CD4-positive, alpha-beta memory T cell (primary cell): Measurements from ENCODE around the gene ADGRG3. TPM values are rescaled to one million over a fixed set of nuclear protein-coding genes. Genes with fewer than 3 reads are reported as not detected.
"Not testable (repeated sequence)": the region's sequence is repeated elsewhere in the genome, so short reads cannot be mapped to it uniquely, and the experiment has no call there.

Experiments
- CTCF ChIA-PET: fragments of 350-600 bp; sonication (Branson Sonifier 250); formaldehyde crosslinking; loops from one replicate; lab custom pipeline; 2021; ENCODE audit warnings: inconsistent platforms; ENCODE audit not compliant: partially characterized antibody; lab: Charles Lee
- POLR2A ChIA-PET: fragments of 350-600 bp; sonication (Branson Sonifier 250); formaldehyde crosslinking; loops from one replicate; lab custom pipeline; 2021; ENCODE audit not compliant: partially characterized antibody; lab: Charles Lee
- DNase-seq, 5 donors: peaks; one replicate each; pipeline versions ENCODE4 v3.0.0 to v3.0.0-alpha.2; 2020 to 2022; ENCODE audit warnings: mixed read lengths in 1 of 5
- H3K27ac ChIP-seq: one replicate; pipeline ENCODE4 v1.7.0; 2013; ENCODE audit warnings: low read depth, low read length
- H3K27me3 ChIP-seq: 2 replicates; pipeline ENCODE4 v1.7.0; 2013; ENCODE audit warnings: mild to moderate bottlenecking, low read length, moderate library complexity; ENCODE audit not compliant: insufficient read depth
- H3K36me3 ChIP-seq: 2 replicates; pipeline ENCODE4 v1.7.0; 2013; ENCODE audit warnings: mild to moderate bottlenecking, low read length, moderate library complexity; ENCODE audit not compliant: insufficient read depth
- H3K4me1 ChIP-seq: 2 replicates; pipeline ENCODE4 v1.7.0; 2013; ENCODE audit warnings: mild to moderate bottlenecking, low read length, moderate library complexity; ENCODE audit not compliant: insufficient read depth
- H3K4me3 ChIP-seq, 2 donors: one replicate each; pipeline ENCODE4 v1.7.0; 2013; ENCODE audit warnings: low read length in 2 of 2, mild to moderate bottlenecking in 1 of 2
- H3K9me3 ChIP-seq, 2 donors: one replicate each; pipeline ENCODE4 v1.7.0; 2013; ENCODE audit warnings: low read length in 2 of 2, control low read depth in 1 of 2; ENCODE audit not compliant: control insufficient read depth in 1 of 2
- H3K27ac Mint-ChIP-seq, 7 donors: one replicate each; pipeline ENCODE4 v1.8.0; 2020 to 2021; ENCODE audit warnings: mixed read lengths in 7 of 7, mild to moderate bottlenecking in 6 of 7, inconsistent platforms in 3 of 7, moderate library complexity in 3 of 7
- H3K27me3 Mint-ChIP-seq, 2 donors: one replicate each; pipeline ENCODE4 v1.8.0; 2020 to 2021; ENCODE audit warnings: mixed read lengths in 2 of 2
- H3K36me3 Mint-ChIP-seq, 2 donors: one replicate each; pipeline ENCODE4 v1.8.0; 2020 to 2021; ENCODE audit warnings: mixed read lengths in 2 of 2, inconsistent platforms in 1 of 2, mild to moderate bottlenecking in 1 of 2
- H3K4me1 Mint-ChIP-seq, 4 donors: one replicate each; pipeline ENCODE4 v1.8.0; 2020 to 2021; ENCODE audit warnings: mixed read lengths in 4 of 4, mild to moderate bottlenecking in 1 of 4
- H3K4me3 Mint-ChIP-seq, 8 donors: one replicate each; pipeline ENCODE4 v1.8.0; 2020 to 2021; ENCODE audit warnings: mixed read lengths in 8 of 8, mild to moderate bottlenecking in 7 of 8, moderate library complexity in 6 of 8, inconsistent platforms in 3 of 8
- H3K9me3 Mint-ChIP-seq, 8 donors: one replicate each; pipeline ENCODE4 v1.8.0; 2020 to 2021; ENCODE audit warnings: mixed read lengths in 8 of 8, mild to moderate bottlenecking in 5 of 8, inconsistent platforms in 3 of 8, moderate library complexity in 1 of 8
- intact Hi-C: fragments of 100-400 bp; cut with micrococcal nuclease; formaldehyde crosslinking; loops from one replicate; pipeline ENCODE4 v1.15.1; 2023
- polyA plus RNA-seq, 2 donors: library from polyadenylated mRNA; unstranded; fragments of 300-500 nt; fragmentation: Illumina TruSeq; gene quantifications; one replicate each; pipeline ENCODE4 v1.2.3, GENCODE V29; 2021
- total RNA-seq, 2 experiments: library from RNA; stranded (reverse); gene quantifications; one replicate each; pipeline ENCODE4 v1.2.3, GENCODE V29; 2021

Gene ADGRG3
- total and polyA plus RNA-seq, 4 experiments from 2014 or later: not detected

GRCh38 chr16:57708168-57708567 lies 40.1 kb downstream of the ADGRG3 start:
- Mint-ChIP-seq H3K4me3 (no peak overlapping the region), H3K27me3 (peaks cover 0 to 12% of the 10 kb centered on the region in 2 donors), H3K27ac (no peak overlapping the region), H3K4me1 (no peaks in the 10 kb centered on the region), H3K36me3 (no peaks in the 10 kb centered on the region), H3K9me3 (peaks cover 0 to 3% (median 0%) of the 10 kb centered on the region in 8 donors)
- DNase-seq: no peak
- POLR2A ChIA-PET: no interaction called here
- no peak overlapping the region for H3K4me3 ChIP-seq
- intact Hi-C loops: no loop called here
- H3K27ac ChIP-seq: no peak overlapping the region
- no peaks in the 10 kb centered on the region for H3K27me3 ChIP-seq
- CTCF ChIA-PET: no interaction called here
- H3K9me3 ChIP-seq: no peaks in the 10 kb centered on the region
- no peaks in the 10 kb centered on the region for H3K36me3 ChIP-seq
- no peaks in the 10 kb centered on the region for H3K4me1 ChIP-seq

- Histone ChIP-seq H3K4me3 (no peak overlapping the region), H3K27me3 (no peaks in the 10 kb centered on the region), H3K9me3 (no peaks in the 10 kb centered on the region), H3K4me1 (no peaks in the 10 kb centered on the region), H3K27ac (no peak overlapping the region), H3K36me3 (no peaks in the 10 kb centered on the region)
- DNase-seq: no peak
- ChIA-PET CTCF (interaction anchor here (1.0 kb wide), 1 partner anchor 46 kb away, joined by 3 read pairs; no protein-coding TSS in a partner anchor), POLR2A (no interaction called here)
- H3K4me3 Mint-ChIP-seq: no peak overlapping the region
- no peak overlapping the region for H3K27ac Mint-ChIP-seq
- H3K36me3 Mint-ChIP-seq: no peaks in the 10 kb centered on the region
- intact Hi-C loops: no loop called here
- H3K27me3 Mint-ChIP-seq: peaks cover 0 to 12% of the 10 kb centered on the region in 2 donors
- no peaks in the 10 kb centered on the region for H3K4me1 Mint-ChIP-seq
- H3K9me3 Mint-ChIP-seq: peaks cover 0 to 3% (median 0%) of the 10 kb centered on the region in 8 donors
Observed at GRCh38 chr16:57709663-57710062, 41.6 kb downstream of the ADGRG3 start.

- peaks cover 0 to 14% of the 10 kb centered on the region in 2 donors for H3K27me3 Mint-ChIP-seq
- H3K36me3 Mint-ChIP-seq: no peaks in the 10 kb centered on the region
- H3K9me3 Mint-ChIP-seq: peaks cover 0 to 3% (median 0%) of the 10 kb centered on the region in 8 donors
- no peaks in the 10 kb centered on the region for H3K36me3 ChIP-seq
- POLR2A ChIA-PET: interaction anchor here (1.2 kb wide), 1 partner anchor 24 kb away, joined by 4 read pairs; the partner anchor contains the start of gene KATNB1
- DNase-seq: no peak
- H3K27ac ChIP-seq: no peak overlapping the region
- H3K9me3 ChIP-seq: no peaks in the 10 kb centered on the region
- H3K27ac Mint-ChIP-seq: peak overlapping the region in 1 of 7 donors; percentile 46
- no peaks in the 10 kb centered on the region for H3K4me1 Mint-ChIP-seq
- intact Hi-C loops: no loop called here
- H3K27me3 ChIP-seq: no peaks in the 10 kb centered on the region
- no peak overlapping the region for H3K4me3 ChIP-seq
- no peak overlapping the region for H3K4me3 Mint-ChIP-seq
- CTCF ChIA-PET: no interaction called here
- H3K4me1 ChIP-seq: no peaks in the 10 kb centered on the region
Observed at GRCh38 chr16:57711346-57711745, 43.2 kb downstream of the ADGRG3 start.

DNA sequence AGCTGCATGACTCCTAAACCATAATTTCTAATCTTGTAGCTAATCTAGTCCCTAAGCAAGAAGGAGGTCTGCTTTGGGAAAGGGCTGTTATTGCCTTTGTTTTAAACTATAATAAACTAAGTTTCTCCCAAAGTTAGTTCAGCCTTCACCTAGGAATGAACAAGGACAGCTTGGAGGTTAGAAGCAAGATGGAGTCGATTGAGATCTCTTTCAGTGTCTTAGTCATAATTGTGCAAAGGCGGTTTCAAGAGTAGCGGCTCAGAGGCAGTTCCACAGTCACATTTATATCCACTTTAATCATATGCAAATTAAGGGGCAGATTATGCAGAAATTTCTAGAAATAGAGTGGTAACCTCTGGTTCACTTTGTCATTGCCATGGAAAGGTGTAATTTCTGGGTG lies 43.9 kb downstream of the ADGRG3 start:
- Histone ChIP-seq H3K4me1 (no peaks in the 10 kb centered on the region), H3K27ac (no peak overlapping the region), H3K4me3 (no peak overlapping the region), H3K9me3 (no peaks in the 10 kb centered on the region), H3K27me3 (no peaks in the 10 kb centered on the region), H3K36me3 (no peaks in the 10 kb centered on the region)
- Mint-ChIP-seq H3K4me3 (no peak overlapping the region), H3K27me3 (peaks cover 4 to 12% of the 10 kb centered on the region in 2 donors), H3K9me3 (no peaks in the 10 kb centered on the region), H3K36me3 (no peaks in the 10 kb centered on the region), H3K27ac (no peak overlapping the region), H3K4me1 (no peaks in the 10 kb centered on the region)
- CTCF ChIA-PET: no interaction called here
- DNase-seq: no peak
- POLR2A ChIA-PET: no interaction called here
- intact Hi-C loops: no loop called here

DNA sequence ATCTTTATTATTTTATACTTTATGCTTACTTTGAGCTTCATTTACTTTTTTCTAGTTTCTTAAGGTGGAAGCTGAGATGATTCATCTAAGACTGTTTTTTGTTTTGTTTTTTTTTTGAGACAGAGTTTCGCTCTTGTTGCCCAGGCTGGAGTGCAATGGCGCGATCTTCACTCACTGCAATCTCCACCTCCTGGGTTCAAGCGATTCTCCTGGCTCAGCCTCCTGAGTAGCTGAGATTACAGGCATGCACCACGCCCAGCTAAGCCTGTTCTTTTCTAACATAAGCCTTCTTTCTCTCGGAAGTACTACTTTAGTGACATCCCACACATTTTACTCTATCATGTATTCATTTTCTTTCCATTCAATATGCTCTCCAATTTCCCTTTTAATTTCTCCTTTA lies 44.5 kb downstream of the ADGRG3 start:
- POLR2A ChIA-PET, CTCF ChIA-PET: not testable (repeated sequence)

DNA sequence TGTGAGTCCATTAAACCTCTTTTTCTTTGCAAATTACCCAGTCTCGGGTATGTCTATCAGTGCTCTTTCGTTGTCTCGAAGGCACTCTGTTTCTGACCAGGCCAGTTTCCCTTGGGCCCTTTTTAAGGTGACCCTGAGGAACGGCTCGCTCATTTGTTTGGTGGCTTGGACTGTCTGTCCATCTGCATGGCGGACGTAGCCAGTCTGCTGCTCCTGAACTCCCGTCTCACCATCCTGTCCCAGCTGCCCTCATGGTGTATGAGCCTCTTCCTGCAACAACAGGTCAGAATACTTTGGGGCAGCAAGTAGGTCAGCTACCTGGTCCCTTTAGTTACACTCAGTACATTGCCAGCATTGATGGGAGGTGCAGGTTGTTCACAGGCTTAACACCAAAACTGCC lies 45.5 kb downstream of the ADGRG3 start:
- Histone ChIP-seq H3K4me3 (no peak overlapping the region), H3K36me3 (no peaks in the 10 kb centered on the region), H3K27ac (no peak overlapping the region), H3K4me1 (no peaks in the 10 kb centered on the region), H3K9me3 (no peaks in the 10 kb centered on the region), H3K27me3 (no peaks in the 10 kb centered on the region)
- Mint-ChIP-seq H3K36me3 (no peaks in the 10 kb centered on the region), H3K4me3 (no peak overlapping the region), H3K4me1 (no peaks in the 10 kb centered on the region), H3K27ac (no peak overlapping the region), H3K9me3 (no peaks in the 10 kb centered on the region), H3K27me3 (peaks cover 5 to 6% of the 10 kb centered on the region in 2 donors)
- no peak for DNase-seq
- ChIA-PET CTCF (no interaction called here), POLR2A (no interaction called here)
- intact Hi-C loops: no loop called here

More for the DNA sequence above, 44.5 kb downstream of the ADGRG3 start:
- H3K4me1 Mint-ChIP-seq, H3K36me3 Mint-ChIP-seq, H3K9me3 ChIP-seq, DNase-seq, H3K4me3 Mint-ChIP-seq, H3K4me1 ChIP-seq, H3K27ac Mint-ChIP-seq, intact Hi-C loops, H3K4me3 ChIP-seq, H3K9me3 Mint-ChIP-seq, H3K27me3 ChIP-seq, H3K27ac ChIP-seq, H3K36me3 ChIP-seq: not testable (repeated sequence)
- peaks cover 4 to 12% of the 10 kb centered on the region in 2 donors for H3K27me3 Mint-ChIP-seq

DNA sequence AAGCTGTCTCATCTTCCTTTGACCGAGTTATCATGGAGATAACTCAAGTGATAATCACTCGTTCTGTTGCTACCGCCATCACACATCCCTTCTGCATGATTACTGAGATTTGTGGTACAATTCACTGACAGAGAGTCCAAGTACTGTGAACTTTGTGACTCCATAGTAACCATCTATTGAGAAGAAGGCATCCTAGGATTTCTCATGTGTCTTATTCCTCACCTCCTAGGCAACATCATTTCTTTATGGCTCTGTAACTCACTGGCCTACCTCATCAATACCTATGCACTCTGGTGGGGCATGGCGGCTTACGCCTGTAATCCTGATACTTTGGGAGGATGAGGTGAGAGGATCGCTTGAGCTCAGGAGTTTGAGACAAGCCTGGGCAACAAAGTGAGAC lies 45.9 kb downstream of the ADGRG3 start:
- Mint-ChIP-seq H3K27ac (no peak overlapping the region), H3K4me3 (no peak overlapping the region), H3K27me3 (peaks cover 6% of the 10 kb centered on the region in 2 donors), H3K9me3 (no peaks in the 10 kb centered on the region), H3K4me1 (no peaks in the 10 kb centered on the region), H3K36me3 (no peaks in the 10 kb centered on the region)
- DNase-seq: no peak
- CTCF ChIA-PET: no interaction called here
- intact Hi-C loops: no loop called here
- Histone ChIP-seq H3K4me3 (no peak overlapping the region), H3K4me1 (no peaks in the 10 kb centered on the region), H3K9me3 (no peaks in the 10 kb centered on the region), H3K27me3 (no peaks in the 10 kb centered on the region), H3K27ac (no peak overlapping the region), H3K36me3 (no peaks in the 10 kb centered on the region)
- POLR2A ChIA-PET: no interaction called here
